Activated T-cell treated with anti-CD3 and anti-CD28 coated beads, Interleukin-2, amount 50 U/mL, for 1 hour (primary cell): ENCODE measurements around the gene TTLL11.
"Not testable (repeated sequence)": the region's sequence is repeated elsewhere in the genome, so short reads cannot be mapped to it uniquely, and the experiment has no call there.

Experiments
- DNase-seq: peaks from one replicate; pipeline ENCODE4 v3.0.0-alpha.2; 2020

The TTLL11 gene

GRCh38 chr9:122125509-122126330, 32.6 kb upstream of the TTLL11 start:
- DNase-seq, result no peak

- peak; percentile 83 for DNase-seq
These were observed 32.0 kb upstream of the TTLL11 start for GRCh38 chr9:122125158-122125508.

GRCh38 chr9:122124528-122124927, 31.4 kb upstream of the TTLL11 start:
- DNase-seq, result no peak

GRCh38 chr9:122124048-122124447, 30.9 kb upstream of the TTLL11 start:
- no peak for DNase-seq

- DNase-seq, result peak; percentile 77
These were observed 30.0 kb upstream of the TTLL11 start for GRCh38 chr9:122122903-122123632.

GRCh38 chr9:122122468-122122867, 29.4 kb upstream of the TTLL11 start:
- no peak for DNase-seq

GRCh38 chr9:122121931-122122330, 28.8 kb upstream of the TTLL11 start:
- no peak for DNase-seq

GRCh38 chr9:122121391-122121790, 28.3 kb upstream of the TTLL11 start:
- DNase-seq, result no peak

- no peak for DNase-seq
These were observed 27.4 kb upstream of the TTLL11 start for GRCh38 chr9:122120316-122121071.

- DNase-seq, result no peak
These were observed 26.6 kb upstream of the TTLL11 start for GRCh38 chr9:122119721-122120120.

GRCh38 chr9:122119166-122119521, 26.0 kb upstream of the TTLL11 start:
- DNase-seq, result no peak

- no peak for DNase-seq
These were observed 25.4 kb upstream of the TTLL11 start for GRCh38 chr9:122118343-122119165.

- not testable (repeated sequence) for DNase-seq
These were observed 24.1 kb upstream of the TTLL11 start for GRCh38 chr9:122117241-122117640.

GRCh38 chr9:122116448-122117173, 23.5 kb upstream of the TTLL11 start:
- DNase-seq, result no peak

- DNase-seq, result no peak
These were observed 22.9 kb upstream of the TTLL11 start for GRCh38 chr9:122116040-122116439.

GRCh38 chr9:122115176-122116035, 22.3 kb upstream of the TTLL11 start:
- no peak for DNase-seq

- DNase-seq, result no peak
These were observed 20.5 kb upstream of the TTLL11 start for GRCh38 chr9:122113574-122113973.

- no peak for DNase-seq
These were observed 19.1 kb upstream of the TTLL11 start for GRCh38 chr9:122112238-122112637.

- DNase-seq, result no peak
These were observed 18.4 kb upstream of the TTLL11 start for GRCh38 chr9:122111413-122112085.

- DNase-seq, result no peak
These were observed 17.2 kb upstream of the TTLL11 start for GRCh38 chr9:122110100-122110833.
